Right cardiac atrium (tissue), 5 donors: ENCODE data around the gene PTPRJ. TPM values are rescaled to one million over a fixed set of nuclear protein-coding genes. Genes with fewer than 3 reads are reported as not detected.

Experiments used
- ATAC-seq, 2 donors: fragments of 200-7000 bp; cut with Tn5 transposase; one replicate each; pipeline versions ENCODE4 v1.8.0 to v1.9.1; 2020; ENCODE audit warnings: moderate library complexity in 2 of 2, mild to moderate bottlenecking in 1 of 2
- DNase-seq, 3 donors: peaks; one replicate each; pipeline ENCODE4 v3.0.0-alpha.2; 2020
- H3K27ac ChIP-seq: one replicate; pipeline ENCODE4 v1.5.1; 2013; ENCODE audit warnings: mild to moderate bottlenecking, low read length, control low read depth, moderate library complexity
- H3K27me3 ChIP-seq: one replicate; pipeline ENCODE4 v1.6.1; 2013; ENCODE audit not compliant: control insufficient read depth, insufficient read depth
- H3K4me1 ChIP-seq: one replicate; pipeline ENCODE4 v1.6.1; 2013; ENCODE audit warnings: low read length; ENCODE audit not compliant: control insufficient read depth, insufficient read depth
- H3K4me3 ChIP-seq: one replicate; pipeline ENCODE4 v1.5.1; 2013; ENCODE audit warnings: low read length, control low read depth
- H3K9me3 ChIP-seq: one replicate; pipeline ENCODE4 v1.6.1; 2013; ENCODE audit warnings: low read length; ENCODE audit not compliant: control insufficient read depth
- WGBS: extraction: QIAGEN DNeasy Blood & Tissue Kit; methylation state at CpG from one replicate; pipeline ENCODE4 v1.1.7; 2013; 5-methylcytosine and 5-hydroxymethylcytosine counted together
- intact Hi-C, 4 donors: fragments of 100-400 bp; cut with DNase I; formaldehyde crosslinking; loops; one replicate each; pipeline versions ENCODE4 v1.11.0 to v1.14.0; 2022 to 2023
- polyA plus RNA-seq: library from polyadenylated mRNA; stranded (reverse); fragments of 200-250 nt; gene quantifications from one replicate; pipeline ENCODE4 v1.2.3, GENCODE V29; 2013
- total RNA-seq, 4 donors: library from RNA; stranded (reverse); fragmentation: NEBNext Ultra II Directional; extraction: Animal tissue kit (Norgen Biotek cat#: 25700); gene quantifications; one replicate each; pipeline ENCODE4 v1.2.1, GENCODE V29; 2021
- donor health status: healthy with polysubstance abuse.
- donor health status: DM: no; HTN: yes; CAD: no.
- donor health status: DM: no; HTN: no; CAD: no.
- donor health status: DM: no; HTN: yes; CAD: no; lungs with severe emphysema.
- donor health status: DM: yes; HTN: yes; CAD: no.

PTPRJ gene
- total and polyA plus RNA-seq, 5 donors = 1.8 to 8.7 (median 6.4) TPM

DNA sequence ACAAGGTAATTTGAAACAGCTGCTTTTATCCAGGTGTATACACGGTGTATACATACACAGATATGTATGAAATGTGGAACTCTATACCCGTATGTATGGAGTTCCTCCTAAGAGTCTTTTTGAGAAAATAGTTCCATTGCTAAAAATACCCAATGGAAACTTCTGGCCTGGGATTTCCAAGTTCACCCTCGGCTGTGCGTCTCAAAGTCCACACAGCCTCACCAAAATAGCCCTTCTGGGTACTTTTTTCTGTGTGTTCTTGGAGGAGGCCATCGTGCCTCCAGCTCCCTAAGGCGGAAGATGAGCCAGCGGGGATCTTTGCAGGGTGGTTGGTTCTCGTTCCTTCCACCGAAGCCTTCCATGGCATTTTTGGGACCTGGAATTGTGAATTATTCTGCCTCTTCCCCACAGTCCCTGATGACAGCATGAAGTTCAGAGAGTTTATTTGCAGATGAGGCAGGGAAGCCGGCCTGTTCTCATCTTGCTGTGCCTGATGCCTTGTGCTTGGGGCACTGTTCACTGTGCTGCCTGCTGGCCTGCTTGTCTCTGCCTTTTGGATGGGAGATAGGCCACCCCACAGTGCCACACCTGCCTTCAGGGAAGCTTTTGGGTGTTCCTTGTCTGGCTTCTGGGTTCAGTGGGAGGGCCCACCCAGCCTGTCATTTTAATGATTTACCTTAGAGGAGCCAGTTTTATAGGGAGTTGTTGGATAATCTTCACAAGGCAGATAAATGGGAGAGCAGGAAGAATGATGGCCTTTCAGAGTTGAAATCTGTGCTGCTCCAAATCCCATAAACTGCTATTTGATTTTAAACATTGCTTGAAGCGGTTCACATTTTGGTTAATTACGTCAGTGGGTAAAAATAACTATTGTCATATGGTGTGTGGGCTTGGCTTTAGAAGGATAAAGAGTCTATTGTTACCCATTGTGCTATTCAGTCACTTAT is 123.5 kb downstream of the PTPRJ start:
- ATAC-seq = no peak

DNA sequence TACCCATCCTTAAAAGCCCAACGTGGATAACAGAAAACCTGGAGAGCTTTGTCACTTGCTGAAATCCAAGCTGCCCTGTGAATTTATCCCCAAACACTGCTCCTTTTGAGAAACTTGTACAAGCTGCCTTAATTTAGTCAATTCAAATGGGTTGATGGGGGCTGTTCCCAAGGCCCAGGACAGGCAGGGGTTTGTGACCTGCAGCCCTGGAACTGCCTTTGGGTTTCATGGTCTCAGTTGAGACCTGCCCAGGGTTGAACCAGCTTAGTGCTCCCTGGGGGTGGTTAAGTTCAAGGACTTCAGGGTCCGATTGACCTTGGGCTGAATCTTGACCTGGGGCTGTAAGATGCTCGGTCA is 124.2 kb downstream of the PTPRJ start:
- Histone ChIP-seq H3K27me3 (no peaks in the 10 kb centered on the region), H3K27ac (no peak overlapping the region), H3K9me3 (no peaks in the 10 kb centered on the region), H3K4me1 (peaks cover 6% of the 10 kb centered on the region), H3K4me3 (no peak overlapping the region)
- no peak for ATAC-seq
- no peak for DNase-seq
- WGBS = 74% methylated on average over 3 of the region's 3 CpGs
- intact Hi-C loops = loop anchor here in 1 of 4 donors (10.0 kb wide), 1 partner anchor 130 kb away; no protein-coding TSS in a partner anchor

More for the DNA sequence above, 123.5 kb downstream of the PTPRJ start:
- Histone ChIP-seq H3K4me3 (no peak overlapping the region), H3K4me1 (peaks cover 6% of the 10 kb centered on the region), H3K9me3 (no peaks in the 10 kb centered on the region), H3K27ac (peak overlapping the region; percentile 5), H3K27me3 (no peaks in the 10 kb centered on the region)
- intact Hi-C loops = loop anchor here in 1 of 4 donors (10.0 kb wide), 1 partner anchor 129 kb away; no protein-coding TSS in a partner anchor
- WGBS = 67% methylated on average over 12 of the region's 12 CpGs
- no peak for DNase-seq

DNA sequence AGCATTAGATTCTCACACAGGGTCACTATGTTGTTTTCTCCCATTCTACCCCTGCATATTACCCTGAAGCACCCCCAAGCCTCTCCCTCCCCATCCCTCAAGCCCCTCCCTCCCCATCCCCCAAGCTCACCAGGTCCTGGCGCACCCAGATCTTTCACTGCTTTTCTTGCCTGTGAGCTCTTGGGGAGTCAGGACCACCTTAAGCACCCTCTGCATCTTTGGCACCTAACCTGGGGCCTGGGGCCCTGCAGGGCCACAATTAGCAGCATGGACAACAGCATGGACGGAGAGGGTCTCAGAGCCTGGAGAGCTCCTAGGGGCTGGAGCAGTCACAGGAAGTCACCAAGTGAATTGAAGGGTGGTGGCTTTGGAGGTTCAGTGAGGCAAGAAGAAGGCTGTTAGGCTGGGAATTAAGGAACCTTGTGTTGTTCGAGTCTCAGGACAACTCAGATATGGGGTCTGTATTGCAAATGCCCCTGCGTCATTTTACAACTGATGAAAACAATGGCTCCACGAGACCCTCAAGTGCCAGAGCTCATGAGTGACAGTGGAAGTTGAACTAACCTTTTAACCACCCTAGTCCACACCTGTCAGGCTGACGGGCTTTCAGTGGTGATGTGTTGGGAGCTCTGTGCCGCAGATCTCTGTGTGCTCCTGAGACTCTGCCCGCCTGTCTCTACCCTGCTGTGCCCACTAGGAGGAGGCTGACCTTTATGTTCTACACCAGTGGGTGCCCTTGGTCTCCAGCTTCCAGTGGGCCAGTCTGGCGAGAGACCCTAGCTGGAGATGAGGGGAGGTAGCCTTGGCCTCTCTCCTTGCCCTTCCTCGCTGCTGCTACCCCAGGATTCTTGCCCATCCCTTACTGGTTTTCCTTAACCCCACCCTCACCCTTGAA is 125.0 kb downstream of the PTPRJ start:
- no peaks in the 10 kb centered on the region for H3K9me3 ChIP-seq
- ATAC-seq (no peak), DNase-seq (no peak)
- WGBS = 93% methylated on average over 10 of the region's 10 CpGs
- intact Hi-C loops = loop anchor here (5.0 to 10.0 kb wide), 2 partner anchors 131 to 168 kb away; no protein-coding TSS in a partner anchor
- H3K27me3 ChIP-seq = no peaks in the 10 kb centered on the region
- H3K4me3 ChIP-seq = no peak overlapping the region
- no peak overlapping the region for H3K27ac ChIP-seq
- peaks cover 6% of the 10 kb centered on the region for H3K4me1 ChIP-seq

DNA sequence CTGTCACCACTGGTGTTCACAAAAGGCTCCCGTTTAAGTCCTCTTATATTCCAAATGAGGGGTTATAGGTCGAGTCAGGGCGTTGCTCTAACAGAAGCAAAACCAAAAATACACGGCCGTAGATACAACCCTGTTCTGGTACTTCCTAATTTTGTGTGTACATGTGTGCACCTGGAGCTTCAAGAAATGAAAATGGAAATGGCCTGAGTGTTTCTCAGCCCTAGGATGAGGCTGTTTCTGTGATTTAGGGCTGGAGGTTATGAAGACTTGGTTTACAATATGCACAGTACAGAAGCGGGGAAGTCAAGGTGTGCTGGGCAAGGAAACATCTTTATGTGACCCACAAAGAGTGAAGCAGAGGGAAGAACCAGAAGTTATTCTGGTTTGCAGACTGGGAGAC is 125.8 kb downstream of the PTPRJ start:
- Histone ChIP-seq H3K4me1 (peaks cover 6% of the 10 kb centered on the region), H3K9me3 (no peaks in the 10 kb centered on the region), H3K4me3 (no peak overlapping the region), H3K27me3 (no peaks in the 10 kb centered on the region), H3K27ac (no peak overlapping the region)
- no peak for DNase-seq
- no peak for ATAC-seq
- 77% methylated on average over 6 of the region's 6 CpGs for WGBS
- intact Hi-C loops = loop anchor here (5.0 to 10.0 kb wide), 2 partner anchors 131 to 169 kb away; no protein-coding TSS in a partner anchor

DNA sequence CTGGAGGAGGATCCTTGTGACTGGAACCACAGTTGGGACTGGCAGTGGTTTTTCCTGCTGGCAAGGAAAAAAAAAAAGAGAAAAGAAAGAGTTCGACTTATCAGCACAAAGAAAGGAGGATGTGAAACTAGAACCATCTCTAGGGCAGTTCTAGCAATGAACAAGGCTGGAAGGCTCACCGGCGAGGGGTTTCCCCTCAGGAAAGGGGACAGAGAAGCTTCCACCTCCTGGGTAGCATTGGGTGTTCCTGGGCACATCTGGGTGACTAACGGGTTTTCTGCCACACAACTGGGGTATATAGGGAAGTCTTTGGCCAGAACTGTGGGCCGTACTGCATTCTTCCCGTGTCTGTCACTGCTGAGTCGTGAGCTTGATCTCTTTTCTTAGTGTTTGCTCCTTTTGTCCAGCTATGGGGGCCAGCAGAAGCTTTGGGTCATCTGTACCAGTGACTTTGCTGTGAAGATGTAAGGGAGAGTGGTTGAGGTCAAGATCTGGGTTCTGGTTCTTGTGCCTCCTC is 126.9 kb downstream of the PTPRJ start:
- intact Hi-C loops = loop anchor here (5.0 to 10.0 kb wide), 2 partner anchors 132 to 170 kb away; no protein-coding TSS in a partner anchor
- ATAC-seq (no peak), DNase-seq (peak in 1 of 3 donors; percentile 54)
- H3K9me3 ChIP-seq = no peaks in the 10 kb centered on the region
- H3K4me3 ChIP-seq = no peak overlapping the region
- WGBS = 78% methylated on average over 7 of the region's 7 CpGs
- H3K27me3 ChIP-seq = no peaks in the 10 kb centered on the region
- H3K27ac ChIP-seq = no peak overlapping the region
- H3K4me1 ChIP-seq = peaks cover 6% of the 10 kb centered on the region

DNA sequence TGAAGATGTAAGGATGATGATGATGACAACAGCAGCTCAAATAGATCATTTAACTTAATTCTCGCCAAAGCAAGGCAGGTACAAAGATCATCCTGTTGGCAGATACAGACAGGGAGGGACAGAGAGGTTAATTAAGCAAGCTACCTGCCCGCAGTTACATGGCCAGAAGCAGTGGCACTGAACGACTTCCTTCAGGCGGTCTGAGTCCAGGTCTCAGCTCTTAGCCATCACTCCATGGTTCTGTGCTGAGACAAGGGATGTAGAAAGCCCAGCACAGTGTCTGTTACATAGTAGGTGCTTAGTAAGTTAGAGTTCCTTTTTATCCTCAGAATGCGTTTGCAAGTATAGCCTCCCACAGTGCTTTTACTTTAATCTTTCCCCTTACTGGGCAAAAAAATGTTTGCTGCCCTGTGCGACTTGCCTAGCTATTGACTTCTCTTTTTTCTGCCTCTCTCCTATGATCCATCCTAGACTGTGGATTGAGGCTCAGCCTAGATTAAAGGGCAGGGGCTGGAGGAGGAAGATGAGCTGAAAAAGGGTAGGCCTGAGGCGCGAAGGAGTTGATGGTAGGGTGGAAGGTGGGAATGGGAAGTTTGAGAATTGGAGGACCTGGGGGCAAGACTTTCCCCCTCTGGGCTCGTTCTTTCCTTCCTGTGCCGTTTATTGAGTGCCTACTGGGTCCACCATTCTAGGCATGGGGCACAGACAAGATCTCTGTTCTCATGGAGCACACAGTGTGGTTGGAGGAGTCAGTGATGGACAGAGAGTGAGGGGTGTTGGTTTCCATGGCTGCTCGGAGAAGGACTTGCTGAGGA is 128.1 kb downstream of the PTPRJ start:
- 81% methylated on average over 11 of the region's 11 CpGs for WGBS
- Histone ChIP-seq H3K27ac (no peak overlapping the region), H3K27me3 (no peaks in the 10 kb centered on the region), H3K4me3 (no peak overlapping the region), H3K4me1 (peaks cover 6% of the 10 kb centered on the region), H3K9me3 (no peaks in the 10 kb centered on the region)
- intact Hi-C loops = loop anchor here (5.0 to 10.0 kb wide), 2 partner anchors 134 to 171 kb away; no protein-coding TSS in a partner anchor
- ATAC-seq = peak in 1 of 2 donors; percentile 19
- DNase-seq = no peak

DNA sequence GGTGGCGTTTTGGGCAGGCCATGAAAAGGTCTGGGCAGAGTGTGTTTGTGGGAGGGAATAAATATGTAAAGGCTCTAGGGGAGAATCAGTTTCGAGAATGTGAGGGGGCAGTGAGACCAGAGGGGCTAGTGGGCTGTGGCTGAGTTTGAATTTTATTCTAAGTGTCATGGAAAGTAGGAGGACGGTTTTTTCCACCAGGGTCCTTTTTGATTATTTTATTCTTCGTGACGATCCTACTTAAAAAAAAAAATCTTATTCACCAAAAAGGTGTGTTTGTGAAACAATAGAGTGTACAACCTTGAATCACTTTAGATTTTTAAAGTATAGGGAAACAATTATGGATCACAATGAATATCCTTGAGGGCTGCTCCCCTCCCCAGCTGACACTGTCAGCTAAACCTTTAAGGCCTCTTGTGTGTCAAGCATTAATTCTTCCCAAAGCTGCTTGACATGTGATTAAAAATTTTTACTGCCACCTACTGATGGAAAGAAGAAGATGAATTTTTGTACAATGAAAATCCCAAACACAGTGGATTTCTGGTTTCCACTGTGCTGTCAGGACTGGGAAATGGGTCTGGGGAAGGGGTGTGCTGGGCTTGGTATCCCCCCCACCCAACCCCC is 128.8 kb downstream of the PTPRJ start:
- H3K4me1 ChIP-seq = peaks cover 4% of the 10 kb centered on the region
- ATAC-seq (peak; percentile 47 to 56), DNase-seq (no peak)
- intact Hi-C loops = loop anchor here (5.0 to 10.0 kb wide), 2 partner anchors 134 to 172 kb away; no protein-coding TSS in a partner anchor
- WGBS = 76% methylated on average over 5 of the region's 5 CpGs
- no peaks in the 10 kb centered on the region for H3K27me3 ChIP-seq
- no peaks in the 10 kb centered on the region for H3K9me3 ChIP-seq
- H3K27ac ChIP-seq = no peak overlapping the region
- H3K4me3 ChIP-seq = no peak overlapping the region

DNA sequence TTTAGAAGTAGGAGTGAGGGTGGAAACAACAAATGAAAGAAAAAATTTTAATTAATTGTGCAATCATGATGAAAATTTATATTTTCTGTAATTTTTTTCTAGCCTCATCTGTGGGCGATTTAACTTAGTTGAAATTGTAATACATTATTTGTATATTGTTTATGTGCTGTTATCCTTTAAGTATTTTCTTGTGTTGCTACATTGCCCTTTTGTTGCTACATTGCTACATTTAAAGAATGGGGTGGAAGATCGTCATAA is 130.1 kb downstream of the PTPRJ start:
- H3K4me1 ChIP-seq = no peaks in the 10 kb centered on the region
- no peak overlapping the region for H3K4me3 ChIP-seq
- H3K9me3 ChIP-seq = peaks cover 2% of the 10 kb centered on the region
- H3K27ac ChIP-seq = no peak overlapping the region
- no peak for DNase-seq
- intact Hi-C loops = no loop called here
- ATAC-seq = no peak
- no peaks in the 10 kb centered on the region for H3K27me3 ChIP-seq
- 58% methylated on average over 2 of the region's 2 CpGs for WGBS

DNA sequence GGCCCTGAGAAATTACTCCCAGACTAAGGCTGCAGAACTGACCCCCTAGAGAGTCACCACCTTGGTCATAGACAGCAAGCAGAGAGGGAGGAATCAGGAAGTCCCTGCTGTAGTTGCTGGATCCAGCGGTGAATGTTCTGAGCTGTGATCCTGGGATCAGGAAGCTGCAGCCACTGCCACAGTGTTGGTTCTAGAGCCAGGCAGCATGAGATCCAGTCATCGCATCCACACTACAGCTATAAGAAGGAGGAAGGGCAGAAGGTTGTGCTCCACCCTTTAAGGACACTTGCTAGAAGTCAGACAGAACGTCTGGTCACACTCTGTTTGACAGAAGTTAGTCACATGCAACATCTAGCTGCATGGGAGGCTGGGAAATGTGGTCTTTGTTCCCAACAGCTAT is 131.5 kb downstream of the PTPRJ start:
- Histone ChIP-seq H3K4me1 (no peaks in the 10 kb centered on the region), H3K9me3 (peaks cover 2% of the 10 kb centered on the region), H3K27me3 (no peaks in the 10 kb centered on the region), H3K4me3 (no peak overlapping the region), H3K27ac (no peak overlapping the region)
- WGBS = 50% methylated on average over 3 of the region's 3 CpGs
- DNase-seq (no peak), ATAC-seq (no peak)
- intact Hi-C loops = no loop called here

DNA sequence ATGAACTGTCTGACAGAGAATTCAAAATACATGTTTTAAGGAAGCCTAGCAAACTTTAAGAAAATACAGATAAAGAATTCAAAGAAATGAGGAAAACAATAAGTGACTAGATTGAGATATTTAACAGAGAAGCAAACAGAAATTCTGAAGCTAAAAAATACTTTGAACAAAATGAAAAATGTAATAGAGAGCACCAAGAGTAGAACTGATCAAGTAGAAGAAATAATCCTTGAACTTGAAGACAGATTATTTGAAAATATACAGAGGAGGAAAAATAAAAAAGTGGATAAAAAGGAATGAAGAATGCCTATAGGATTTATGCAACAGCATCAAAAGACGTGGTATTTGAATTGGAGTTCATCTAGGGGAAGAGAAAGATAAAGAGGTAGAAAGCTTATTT is 134.4 kb downstream of the PTPRJ start:
- intact Hi-C loops = no loop called here

More for the DNA sequence above, 134.4 kb downstream of the PTPRJ start:
- Histone ChIP-seq H3K9me3 (peaks cover 2% of the 10 kb centered on the region), H3K4me3 (no peak overlapping the region), H3K4me1 (no peaks in the 10 kb centered on the region), H3K27ac (no peak overlapping the region), H3K27me3 (no peaks in the 10 kb centered on the region)
- WGBS = 88% methylated on average over 1 of the region's 1 CpG
- ATAC-seq (no peak), DNase-seq (no peak)
